BLaER1 (cell line): Measurements from ENCODE around the gene ANO2.

Experiments used
- H3K27ac ChIP-seq: shearing (Covaris generic); formaldehyde crosslinking; 2 replicates; pipeline ENCODE4 v1.8.1; 2022
- H3K27me3 ChIP-seq: shearing (Covaris generic); formaldehyde crosslinking; 2 replicates; pipeline ENCODE4 v1.8.1; 2022
- H3K36me3 ChIP-seq: shearing (Covaris generic); formaldehyde crosslinking; 2 replicates; pipeline ENCODE4 v1.8.1; 2022
- H3K4me1 ChIP-seq: shearing (Covaris generic); formaldehyde crosslinking; 2 replicates; pipeline ENCODE4 v1.8.1; 2022
- H3K4me2 ChIP-seq: shearing (Covaris generic); formaldehyde crosslinking; 2 replicates; pipeline ENCODE4 v1.8.1; 2022
- H3K4me3 ChIP-seq: shearing (Covaris generic); formaldehyde crosslinking; 2 replicates; pipeline ENCODE4 v1.8.1; 2022
- H3K9ac ChIP-seq: shearing (Covaris generic); formaldehyde crosslinking; 2 replicates; pipeline ENCODE4 v1.8.1; 2022
- H3K9me3 ChIP-seq: shearing (Covaris generic); formaldehyde crosslinking; 2 replicates; pipeline ENCODE4 v1.8.1; 2022
- H4K20me1 ChIP-seq: shearing (Covaris generic); formaldehyde crosslinking; 2 replicates; pipeline ENCODE4 v1.8.1; 2022
- Cebpa-rat ChIP-seq: shearing (Covaris generic); IDR thresholded peaks from 2 replicates; pipeline ENCODE4 v1.8.1; 2022

The ANO2 gene

DNA sequence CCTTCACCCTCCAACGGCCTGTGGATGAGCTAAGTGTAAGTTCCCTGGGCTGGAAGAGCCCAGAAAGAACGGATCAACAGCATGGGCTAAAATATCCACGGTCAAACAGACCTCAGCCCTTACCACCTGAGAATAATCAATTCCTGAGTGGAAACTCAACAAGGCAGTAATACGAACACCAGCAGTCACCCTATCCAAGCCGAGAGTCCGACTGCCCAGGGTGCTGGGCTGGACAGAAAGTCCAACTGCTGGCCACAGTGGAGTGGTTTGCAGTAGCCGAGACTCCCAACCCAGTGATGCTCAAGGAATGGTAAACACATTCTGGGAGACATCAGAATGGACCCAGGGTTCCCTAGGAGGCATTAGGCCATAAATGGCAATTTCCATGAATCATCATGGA is 36.8 kb downstream of the ANO2 start:
- no peaks in the 10 kb centered on the region for H3K9me3 ChIP-seq
- H3K4me2 ChIP-seq = no peak overlapping the region
- no peaks in the 10 kb centered on the region for H4K20me1 ChIP-seq
- TF ChIP-seq Cebpa-rat = no peak
- no peaks in the 10 kb centered on the region for H3K36me3 ChIP-seq
- 0 out of 2 replicates have a peak, but pooled peaks cover 3% of the 10 kb centered on the region for H3K27me3 ChIP-seq
- H3K9ac ChIP-seq = no peak overlapping the region
- no peaks in the 10 kb centered on the region for H3K4me1 ChIP-seq
- H3K27ac ChIP-seq = no peak overlapping the region
- no peak overlapping the region for H3K4me3 ChIP-seq

GRCh38 chr12:5907807-5908206 is 37.3 kb downstream of the ANO2 start:
- H4K20me1 ChIP-seq = no peaks in the 10 kb centered on the region
- H3K27me3 ChIP-seq = 0 out of 2 replicates have a peak, but pooled peaks cover 3% of the 10 kb centered on the region
- no peak for TF ChIP-seq Cebpa-rat
- H3K4me1 ChIP-seq = no peaks in the 10 kb centered on the region
- H3K4me3 ChIP-seq = no peak overlapping the region
- no peak overlapping the region for H3K27ac ChIP-seq
- no peak overlapping the region for H3K4me2 ChIP-seq
- H3K9me3 ChIP-seq = no peaks in the 10 kb centered on the region
- no peak overlapping the region for H3K9ac ChIP-seq
- no peaks in the 10 kb centered on the region for H3K36me3 ChIP-seq

DNA sequence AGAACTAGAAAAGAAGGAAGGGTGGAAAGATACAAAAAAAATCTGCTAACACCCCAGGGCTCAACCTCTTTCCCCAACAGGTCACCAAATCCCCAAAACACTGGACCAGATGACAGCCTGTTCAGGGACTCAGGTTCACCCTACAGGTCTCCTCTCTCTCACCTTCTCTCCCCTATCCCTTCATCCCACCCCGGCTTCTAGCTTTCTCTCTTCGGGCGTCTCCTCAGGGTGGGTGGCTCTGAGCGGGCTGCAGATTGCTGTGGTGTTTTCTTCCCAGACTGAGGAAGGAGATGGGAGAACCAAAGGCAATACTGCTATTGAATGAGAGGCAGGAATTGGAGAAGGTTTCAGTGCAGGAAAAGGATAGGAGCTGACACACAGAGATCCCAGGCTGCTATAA is 39.3 kb downstream of the ANO2 start:
- H3K27ac ChIP-seq = no peak overlapping the region
- no peaks in the 10 kb centered on the region for H3K36me3 ChIP-seq
- H3K9me3 ChIP-seq = no peaks in the 10 kb centered on the region
- TF ChIP-seq Cebpa-rat = no peak
- H3K4me3 ChIP-seq = no peak overlapping the region
- H3K27me3 ChIP-seq = 0 out of 2 replicates have a peak, but pooled peaks cover 3% of the 10 kb centered on the region
- no peak overlapping the region for H3K9ac ChIP-seq
- no peaks in the 10 kb centered on the region for H4K20me1 ChIP-seq
- H3K4me2 ChIP-seq = no peak overlapping the region
- H3K4me1 ChIP-seq = no peaks in the 10 kb centered on the region

GRCh38 chr12:5904969-5905368 is 40.1 kb downstream of the ANO2 start:
- Histone ChIP-seq H3K4me1 (no peaks in the 10 kb centered on the region), H4K20me1 (no peaks in the 10 kb centered on the region), H3K9ac (no peak overlapping the region), H3K36me3 (no peaks in the 10 kb centered on the region), H3K27ac (no peak overlapping the region), H3K27me3 (0 out of 2 replicates have a peak, but pooled peaks cover 3% of the 10 kb centered on the region), H3K4me3 (no peak overlapping the region), H3K4me2 (no peak overlapping the region), H3K9me3 (no peaks in the 10 kb centered on the region)
- TF ChIP-seq Cebpa-rat = no peak

DNA sequence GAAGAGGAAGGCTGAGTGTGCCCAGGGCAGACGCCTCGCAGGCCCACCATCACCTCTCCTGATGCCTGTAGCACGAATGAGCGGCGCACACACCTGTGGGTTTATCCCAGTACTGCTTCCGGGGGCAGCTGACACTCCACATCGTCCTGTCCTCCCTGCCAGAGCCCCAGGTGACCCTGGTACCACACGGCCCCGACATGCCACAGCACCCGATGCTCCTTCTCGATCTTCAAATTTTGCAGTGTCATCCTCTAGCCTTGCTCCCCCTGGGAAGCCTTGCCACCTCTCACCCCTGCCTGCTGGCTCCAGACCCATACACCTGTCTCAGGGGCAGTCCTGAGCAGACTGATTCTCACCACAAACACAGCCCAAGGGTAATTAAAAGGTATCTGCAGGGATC is 40.6 kb downstream of the ANO2 start:
- Histone ChIP-seq H3K4me2 (no peak overlapping the region), H4K20me1 (no peaks in the 10 kb centered on the region), H3K36me3 (no peaks in the 10 kb centered on the region), H3K9me3 (no peaks in the 10 kb centered on the region), H3K27me3 (0 out of 2 replicates have a peak, but pooled peaks cover 3% of the 10 kb centered on the region), H3K27ac (no peak overlapping the region), H3K9ac (no peak overlapping the region), H3K4me3 (no peak overlapping the region), H3K4me1 (no peaks in the 10 kb centered on the region)
- TF ChIP-seq Cebpa-rat = no peak

DNA sequence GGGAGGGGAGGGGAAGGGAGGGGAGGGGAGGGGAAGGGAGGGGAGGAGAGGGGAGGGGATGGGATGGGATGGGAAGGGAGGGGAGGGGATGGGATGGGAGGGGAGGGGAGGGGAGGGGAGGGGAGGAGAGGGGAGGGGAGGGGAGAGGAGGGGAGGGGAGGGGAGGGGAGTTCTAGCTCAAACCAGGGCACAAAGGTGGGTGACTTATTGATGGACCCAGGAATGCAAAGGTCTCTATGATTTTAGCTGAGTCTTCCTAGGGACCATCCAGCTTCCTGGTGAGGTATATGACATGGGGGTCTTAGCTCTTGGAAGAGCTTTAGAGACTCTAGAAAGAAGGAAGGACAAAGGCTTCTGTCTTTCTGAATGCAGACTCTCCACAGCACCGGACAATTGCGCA is 42.3 kb downstream of the ANO2 start:
- no peak for TF ChIP-seq Cebpa-rat

GRCh38 chr12:5901416-5901815 is 43.6 kb downstream of the ANO2 start:
- Histone ChIP-seq H3K4me2 (no peak overlapping the region), H3K27ac (no peak overlapping the region), H3K9me3 (no peaks in the 10 kb centered on the region), H3K27me3 (no peaks in the 10 kb centered on the region), H3K9ac (no peak overlapping the region), H3K36me3 (no peaks in the 10 kb centered on the region), H3K4me1 (no peaks in the 10 kb centered on the region), H3K4me3 (no peak overlapping the region), H4K20me1 (no peaks in the 10 kb centered on the region)
- TF ChIP-seq Cebpa-rat = peak; percentile 63; the same call in 1 of the 2 replicates

More for the DNA sequence above, 42.3 kb downstream of the ANO2 start:
- Histone ChIP-seq H3K4me3 (no peak overlapping the region), H3K9me3 (no peaks in the 10 kb centered on the region), H3K4me1 (no peaks in the 10 kb centered on the region), H3K36me3 (no peaks in the 10 kb centered on the region), H3K4me2 (no peak overlapping the region), H4K20me1 (no peaks in the 10 kb centered on the region), H3K27ac (no peak overlapping the region), H3K9ac (no peak overlapping the region), H3K27me3 (no peaks in the 10 kb centered on the region)

DNA sequence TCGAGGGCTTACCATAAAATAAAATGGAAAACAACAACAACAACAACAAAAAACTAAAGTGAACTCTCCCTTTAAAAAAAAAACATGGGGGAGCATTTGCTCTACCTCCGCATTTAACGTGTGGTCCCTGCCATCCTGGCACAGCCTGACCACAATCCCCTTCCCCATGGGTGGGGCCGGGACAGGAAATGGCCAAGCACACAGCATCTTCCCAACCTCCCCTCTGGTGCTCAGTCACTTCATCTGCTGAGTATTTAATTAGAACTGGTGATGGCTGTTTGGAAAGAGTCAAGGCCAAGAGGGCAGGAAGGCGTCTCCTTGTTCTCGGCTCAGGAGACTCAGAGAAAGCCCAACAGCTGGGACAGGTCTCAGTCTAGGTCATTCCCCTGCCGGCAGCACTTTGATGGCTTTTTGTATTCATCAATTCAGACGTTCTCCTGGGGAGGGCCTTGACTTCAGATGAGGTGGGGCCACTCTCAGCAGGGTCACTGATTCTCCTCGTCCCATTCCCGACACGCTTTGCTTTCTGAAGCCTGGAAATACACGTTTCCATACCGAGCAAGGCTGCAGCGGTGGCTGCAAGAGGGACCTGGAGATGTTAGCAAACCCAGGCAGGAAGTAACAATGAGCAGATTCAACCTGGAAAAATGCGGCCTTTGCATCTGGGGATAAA is 44.4 kb downstream of the ANO2 start:
- no peaks in the 10 kb centered on the region for H3K9me3 ChIP-seq
- H3K4me2 ChIP-seq = no peak overlapping the region
- TF ChIP-seq Cebpa-rat = no peak

GRCh38 chr12:5900076-5900475 is 45.0 kb downstream of the ANO2 start:
- Histone ChIP-seq H3K9me3 (no peaks in the 10 kb centered on the region), H4K20me1 (no peaks in the 10 kb centered on the region), H3K4me3 (no peak overlapping the region), H3K4me1 (no peaks in the 10 kb centered on the region), H3K4me2 (no peak overlapping the region), H3K27ac (no peak overlapping the region), H3K9ac (no peak overlapping the region), H3K36me3 (no peaks in the 10 kb centered on the region), H3K27me3 (no peaks in the 10 kb centered on the region)
- no peak for TF ChIP-seq Cebpa-rat

More for the DNA sequence above, 44.4 kb downstream of the ANO2 start:
- Histone ChIP-seq H3K4me3 (no peak overlapping the region), H3K4me1 (no peaks in the 10 kb centered on the region), H3K9ac (no peak overlapping the region), H3K27ac (no peak overlapping the region), H3K36me3 (no peaks in the 10 kb centered on the region), H4K20me1 (no peaks in the 10 kb centered on the region), H3K27me3 (no peaks in the 10 kb centered on the region)

DNA sequence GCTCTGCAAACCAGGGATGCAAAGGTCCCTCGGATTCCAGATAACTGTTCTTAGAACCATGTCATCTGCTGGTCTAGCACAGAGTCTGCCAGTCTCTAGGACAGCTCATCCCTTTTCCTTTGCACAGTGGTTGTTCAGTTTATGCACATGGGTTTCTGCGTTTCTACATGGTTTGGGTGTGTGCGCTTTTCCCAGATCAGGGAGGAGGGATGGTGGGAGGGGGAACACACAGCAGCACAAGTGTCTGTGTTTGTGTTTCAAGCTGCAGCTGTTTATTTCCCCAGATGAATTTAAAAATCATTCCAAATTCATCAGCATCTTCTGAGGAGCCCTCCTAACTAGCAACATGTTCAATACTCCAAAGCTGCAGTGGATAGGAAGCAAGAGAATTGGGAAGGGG is 45.4 kb downstream of the ANO2 start:
- Histone ChIP-seq H3K9ac (no peak overlapping the region), H3K27me3 (no peaks in the 10 kb centered on the region), H3K4me1 (no peaks in the 10 kb centered on the region), H3K36me3 (no peaks in the 10 kb centered on the region), H3K4me3 (no peak overlapping the region), H3K4me2 (no peak overlapping the region), H3K27ac (no peak overlapping the region), H3K9me3 (no peaks in the 10 kb centered on the region), H4K20me1 (no peaks in the 10 kb centered on the region)
- TF ChIP-seq Cebpa-rat = no peak

DNA sequence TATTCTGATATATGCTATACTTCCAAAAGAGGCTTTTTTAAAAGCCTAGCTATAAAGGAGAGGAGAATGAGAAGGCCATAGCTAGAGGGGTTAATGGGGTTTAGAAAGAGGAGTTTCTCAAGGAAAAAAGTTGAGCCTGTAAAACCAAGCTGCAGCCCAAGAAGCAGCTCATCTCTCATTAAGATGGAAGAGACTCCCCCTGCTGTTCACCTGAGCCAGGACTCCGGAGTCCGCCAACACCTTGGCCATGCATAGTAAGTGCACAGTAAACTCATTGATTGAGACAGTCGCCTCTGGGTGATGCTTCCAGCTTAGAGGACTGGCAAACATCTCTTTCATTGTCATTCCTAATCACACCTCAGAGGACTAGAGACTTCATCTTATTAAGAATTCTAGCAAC is 46.2 kb downstream of the ANO2 start:
- Histone ChIP-seq H3K27me3 (no peaks in the 10 kb centered on the region), H3K4me1 (no peaks in the 10 kb centered on the region), H3K27ac (no peak overlapping the region), H3K9ac (no peak overlapping the region), H3K36me3 (no peaks in the 10 kb centered on the region), H3K9me3 (no peaks in the 10 kb centered on the region), H3K4me3 (no peak overlapping the region), H3K4me2 (no peak overlapping the region), H4K20me1 (no peaks in the 10 kb centered on the region)
- no peak for TF ChIP-seq Cebpa-rat
